NCI-H460 (cell line): ENCODE results near the gene CBY1. TPM values are rescaled to one million over a fixed set of nuclear protein-coding genes. Genes with fewer than 3 reads are reported as not detected.
A peak's percentile ranks its signal among the peaks of the same experiment; 100 is the strongest.

Source experiments
- DNase-seq: peaks from one replicate; pipeline ENCODE4 v3.0.0-alpha.2; 2016; ENCODE audit warnings: low read depth; ENCODE audit errors: extremely low read depth
- total RNA-seq: library from RNA; depleted of rRNA; stranded (reverse); fragments of >200 nt; shearing (Covaris generic); gene quantifications from 2 replicates; pipeline ENCODE4 v1.2.3, GENCODE V29; 2014; rRNA removed

CBY1 gene
- total RNA-seq, 1 experiment from 2014 or later, result 7.9 TPM

DNA sequence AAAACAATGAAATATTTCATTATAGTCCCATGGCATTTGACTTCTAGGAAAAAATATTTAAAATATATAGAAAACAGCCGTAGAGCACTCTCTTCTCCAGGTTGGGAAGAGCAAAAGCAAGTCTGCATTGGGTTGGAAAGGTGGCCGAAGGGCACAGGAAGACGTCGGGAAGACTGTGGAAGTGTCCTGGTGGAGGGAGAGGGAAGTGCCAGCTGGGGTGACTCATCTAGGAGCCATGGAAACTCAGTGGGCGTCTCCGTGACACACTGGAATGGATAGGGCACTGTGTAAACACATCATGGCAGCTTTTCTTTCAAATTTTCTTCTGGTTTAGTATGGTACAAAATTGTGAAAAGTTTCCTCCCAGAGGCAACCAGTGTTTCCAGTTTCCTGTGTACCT lies 62.0 kb downstream of the CBY1 start:
- peak; percentile 41 for DNase-seq

- DNase-seq, result no peak
Observed at GRCh38 chr22:38719196-38719595, 62.8 kb downstream of the CBY1 start.

- no peak for DNase-seq
Observed at GRCh38 chr22:38720350-38720749, 63.9 kb downstream of the CBY1 start.

DNA sequence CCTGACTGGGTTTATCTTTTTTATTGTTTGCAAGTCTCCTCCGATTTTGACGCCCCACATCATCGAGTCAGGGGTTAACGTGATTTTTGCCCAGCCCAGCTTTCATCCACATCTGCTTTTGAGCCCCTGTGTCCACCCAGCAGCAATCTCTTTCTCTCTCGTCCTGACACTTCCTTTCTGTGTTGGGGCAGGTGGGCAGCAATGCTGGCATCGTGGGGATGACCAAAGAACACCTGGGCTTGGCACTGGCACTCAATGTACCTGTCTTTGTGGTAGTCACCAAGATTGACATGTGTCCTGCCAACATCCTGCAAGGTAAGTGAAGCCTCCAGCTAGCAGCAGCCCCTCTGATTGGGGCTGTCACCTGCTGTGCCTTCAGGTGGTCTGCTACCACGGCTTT lies 65.1 kb downstream of the CBY1 start:
- DNase-seq, result no peak

Other genes with a start within 250 kb of the CBY1 start
- gene KCNJ4, start 201.4 kb upstream of the CBY1 start, total RNA-seq, result not detected in 2 replicates
- 9.7 and 10.9 TPM in 2 replicates for gene KDELR3, start 188.5 kb upstream of the CBY1 start, total RNA-seq
- gene DDX17, start 150.3 kb upstream of the CBY1 start, total RNA-seq, result 142 and 156 TPM in 2 replicates
- gene DMC1, start 86.5 kb upstream of the CBY1 start, total RNA-seq, result 3.2 and 3.9 TPM in 2 replicates
- gene FAM227A, start 246 bp upstream of the CBY1 start, total RNA-seq, result 0.89 and 1.2 TPM in 2 replicates
- 26.1 and 28.5 TPM in 2 replicates for gene TOMM22, start 25.3 kb downstream of the CBY1 start, total RNA-seq
- 42.8 and 49.9 TPM in 2 replicates for gene JOSD1, start 44.3 kb downstream of the CBY1 start, total RNA-seq
- 9.8 and 12.3 TPM in 2 replicates for gene GTPBP1, start 49.3 kb downstream of the CBY1 start, total RNA-seq
- gene SUN2, start 99.4 kb downstream of the CBY1 start, total RNA-seq, result 15.6 and 18.5 TPM in 2 replicates
- gene DNAL4, start 137.5 kb downstream of the CBY1 start, total RNA-seq, result 6.9 and 9.5 TPM in 2 replicates
- gene NPTXR, start 187.4 kb downstream of the CBY1 start, total RNA-seq, result 0.12 and 0.37 TPM in 2 replicates
- 29.3 and 31.8 TPM in 2 replicates for gene CBX6, start 215.6 kb downstream of the CBY1 start, total RNA-seq